ENCODE data around the gene ATP10A. TPM values are rescaled to one million over a fixed set of nuclear protein-coding genes. Genes with fewer than 3 reads are reported as not detected.

The ATP10A gene
- total RNA-seq, 1 experiment from 2014 or later, result 3.9 TPM

DNA sequence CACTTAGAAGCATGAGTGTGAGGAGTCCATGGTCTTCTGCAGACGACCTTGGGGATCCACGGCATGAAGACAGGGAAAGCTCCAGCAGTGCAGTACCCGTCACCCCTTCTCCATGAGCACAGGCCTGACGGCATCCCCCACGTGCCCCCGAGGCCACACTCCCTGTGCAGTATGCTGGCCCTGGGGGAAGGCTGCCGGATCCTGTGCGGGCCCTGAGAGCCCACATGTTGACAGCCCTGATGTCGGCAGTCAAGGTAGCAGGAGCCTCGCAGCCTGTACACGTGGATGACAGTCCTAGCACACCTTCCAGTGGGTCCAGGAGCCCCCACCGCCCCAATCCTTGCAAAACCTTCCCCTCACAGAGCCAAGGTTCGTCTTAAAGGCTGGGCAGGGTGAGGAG is 195.3 kb downstream of the ATP10A start:
- Histone ChIP-seq H3T11ph (ENCODE audit: low read length) (no peak overlapping the region), H3K27me3 (ENCODE audit: insufficient read depth, low read length) (no peaks in the 10 kb centered on the region), H2BK12ac (ENCODE audit: insufficient read length, low read depth, low read length) (no peak overlapping the region), H2AFZ (ENCODE audit: low read length) (no peak overlapping the region), H3K4me2 (ENCODE audit: insufficient read depth, insufficient read length, low read length) (no peak overlapping the region), H2BK120ac (ENCODE audit: low read depth, low read length, poor library complexity, severe bottlenecking) (no peak overlapping the region), H4K5ac (ENCODE audit: insufficient read length, low read depth, low read length) (no peak overlapping the region), H3K18ac (ENCODE audit: insufficient read length, low read depth, low read length) (no peak overlapping the region), H3K9me3 (ENCODE audit: control insufficient read depth, low read depth, low read length) (no peaks in the 10 kb centered on the region), H2BK20ac (ENCODE audit: low read depth, low read length, poor library complexity, severe bottlenecking) (no peak overlapping the region), H2AK5ac (ENCODE audit: insufficient read length, low read length) (no peak overlapping the region), H4K8ac (replicated peaks; ENCODE audit: insufficient read length, low read depth, low read length) (no peak overlapping the region), H3K9ac (ENCODE audit: extremely low read depth, insufficient read length, low read length) (no peak overlapping the region), H3K27ac (ENCODE audit: insufficient read length, low read depth, low read length) (no peak overlapping the region), H3K79me2 (ENCODE audit: insufficient read depth, low read length) (no peaks in the 10 kb centered on the region), H3K23me2 (ENCODE audit: insufficient read length, low read depth, low read length, poor library complexity, severe bottlenecking) (no peaks in the 10 kb centered on the region), H4K20me1 (ENCODE audit: control insufficient read depth, insufficient read depth, insufficient read length) (no peaks in the 10 kb centered on the region), H3K79me1 (ENCODE audit: insufficient read depth, low read depth, low read length, poor library complexity, severe bottlenecking) (no peaks in the 10 kb centered on the region), H3K14ac (ENCODE audit: insufficient read depth, low read length) (no peak overlapping the region), H2BK15ac (ENCODE audit: low read depth, low read length) (no peak overlapping the region), H3K4me1 (ENCODE audit: insufficient read depth, low read length) (peaks cover 23% of the 10 kb centered on the region), H3K23ac (ENCODE audit: insufficient read length, low read depth, low read length) (no peak overlapping the region), H3K4ac (ENCODE audit: low read depth, low read length) (no peak overlapping the region), H3K56ac (ENCODE audit: insufficient read length, low read depth, low read length) (no peak overlapping the region), H4K91ac (ENCODE audit: insufficient read length, low read depth, low read length) (no peak overlapping the region), H2BK5ac (ENCODE audit: insufficient read length, low read length) (no peak overlapping the region)
- DNase-seq, result no peak
- peaks cover 40% of the 10 kb centered on the region for H3K27me3 Mint-ChIP-seq (ENCODE audit: low read depth)
- peak overlapping the region in 1 of 3 experiments; percentile 55; a peak in 1 of 7 replicates for H3K27ac Mint-ChIP-seq
- H3K9me3 Mint-ChIP-seq, result no peaks in the 10 kb centered on the region; a peak in 2 of 5 replicates
- H3K36me3 Mint-ChIP-seq (ENCODE audit: insufficient read depth in 1 of 3, low read depth in 3 of 3), result no peaks in the 10 kb centered on the region
- peaks cover 47 to 51% of the 10 kb centered on the region in 2 experiments for H3K4me1 Mint-ChIP-seq
- TF ChIP-seq, protein P1, sequence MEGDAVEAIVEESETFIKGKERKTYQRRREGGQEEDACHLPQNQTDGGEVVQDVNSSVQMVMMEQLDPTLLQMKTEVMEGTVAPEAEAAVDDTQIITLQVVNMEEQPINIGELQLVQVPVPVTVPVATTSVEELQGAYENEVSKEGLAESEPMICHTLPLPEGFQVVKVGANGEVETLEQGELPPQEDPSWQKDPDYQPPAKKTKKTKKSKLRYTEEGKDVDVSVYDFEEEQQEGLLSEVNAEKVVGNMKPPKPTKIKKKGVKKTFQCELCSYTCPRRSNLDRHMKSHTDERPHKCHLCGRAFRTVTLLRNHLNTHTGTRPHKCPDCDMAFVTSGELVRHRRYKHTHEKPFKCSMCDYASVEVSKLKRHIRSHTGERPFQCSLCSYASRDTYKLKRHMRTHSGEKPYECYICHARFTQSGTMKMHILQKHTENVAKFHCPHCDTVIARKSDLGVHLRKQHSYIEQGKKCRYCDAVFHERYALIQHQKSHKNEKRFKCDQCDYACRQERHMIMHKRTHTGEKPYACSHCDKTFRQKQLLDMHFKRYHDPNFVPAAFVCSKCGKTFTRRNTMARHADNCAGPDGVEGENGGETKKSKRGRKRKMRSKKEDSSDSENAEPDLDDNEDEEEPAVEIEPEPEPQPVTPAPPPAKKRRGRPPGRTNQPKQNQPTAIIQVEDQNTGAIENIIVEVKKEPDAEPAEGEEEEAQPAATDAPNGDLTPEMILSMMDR (conservative IDR thresholded peaks at IDR 0.05), result no peak
- WGBS (ENCODE audit: extremely low coverage, insufficient read length, low lambda C conversion rate), result no CpG with 5 or more reads among the region's 13 CpGs
- no peak overlapping the region for H3K4me3 Mint-ChIP-seq
